ENCODE measurements around the gene HACD1. TPM values are rescaled to one million over a fixed set of nuclear protein-coding genes. Genes with fewer than 3 reads are reported as not detected.

Gene HACD1
- polyA plus RNA-seq, 1 donor from 2014 or later = 23.0 TPM

DNA sequence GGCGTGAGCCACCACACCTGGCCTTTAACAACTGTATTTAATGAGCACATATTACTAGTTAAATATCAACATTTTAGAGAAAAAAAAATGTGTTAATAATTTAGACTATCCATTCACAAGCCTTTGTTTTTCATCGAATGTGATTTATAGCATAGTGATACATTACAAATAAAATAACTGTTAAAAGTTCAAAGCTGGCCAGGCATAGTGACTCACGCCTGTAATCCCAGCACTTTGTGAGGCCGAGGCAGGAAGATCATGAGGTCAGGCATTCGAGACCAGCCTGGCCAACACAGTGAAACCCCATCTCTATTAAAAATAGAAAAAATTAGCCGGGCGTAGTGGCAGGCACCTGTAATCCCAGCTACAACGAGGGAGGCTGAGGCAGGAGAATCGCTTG, 72.7 kb downstream of the HACD1 start:
- Histone ChIP-seq H3K4me3 (ENCODE audit: low read length) (no peak overlapping the region), H3K4me2 (ENCODE audit: low read length) (no peak overlapping the region), H2AFZ (ENCODE audit: low read depth, low read length) (no peak overlapping the region), H3K36me3 (ENCODE audit: insufficient read depth, low read length) (no peaks in the 10 kb centered on the region), H3K27me3 (ENCODE audit: insufficient read depth, low read depth, low read length) (no peaks in the 10 kb centered on the region), H3K9me3 (ENCODE audit: low read length) (no peaks in the 10 kb centered on the region), H3K79me2 (replicated peaks; ENCODE audit: insufficient read depth, low read length) (no peaks in the 10 kb centered on the region), H3K27ac (ENCODE audit: low read length) (no peak overlapping the region), H3K9me2 (ENCODE audit: insufficient read depth, low read length) (no peaks in the 10 kb centered on the region), H3K9ac (ENCODE audit: low read length) (no peak overlapping the region), H3F3A (ENCODE audit: insufficient read depth, low read length, poor library complexity, severe bottlenecking) (no peaks in the 10 kb centered on the region), H4K20me1 (ENCODE audit: insufficient read depth) (no peaks in the 10 kb centered on the region)
- no peak for TF ChIP-seq SMC3 (conservative IDR thresholded peaks at IDR 0.05; ENCODE audit: poor library complexity)
- no peak for TF ChIP-seq EP300 (conservative IDR thresholded peaks at IDR 0.05; ENCODE audit: poor library complexity, severe bottlenecking)
- TF ChIP-seq POLR2AphosphoS5 (IDR thresholded peaks at IDR 0.05) = no peak
- no peak for TF ChIP-seq RAD21 (conservative IDR thresholded peaks at IDR 0.05)
- TF ChIP-seq CTCF (IDR thresholded peaks at IDR 0.05; ENCODE audit: poor library complexity, severe bottlenecking) = no peak
- TF ChIP-seq TAF1 (IDR thresholded peaks at IDR 0.05; ENCODE audit: low read depth) = no peak
- TF ChIP-seq REST (IDR thresholded peaks at IDR 0.05; ENCODE audit: borderline replicate concordance) = no peak
- no peak for TF ChIP-seq EZH2 (IDR thresholded peaks at IDR 0.05; ENCODE audit: borderline replicate concordance, insufficient read depth, low read length, poor library complexity, severe bottlenecking)
- no peak for TF ChIP-seq MXI1 (conservative IDR thresholded peaks at IDR 0.05; ENCODE audit: poor library complexity, severe bottlenecking)

Small RNA genes lying within 50 kb of the gene (small RNA-seq; reads per million reads assigned to genes)
- 0 reads per million in 3 experiments for gene AC069542.2

Other genes with a start within 250 kb of the HACD1 start
- gene ST8SIA6, start 162.8 kb downstream of the HACD1 start, polyA plus RNA-seq = 0.20 and 0.41 TPM in 2 replicates
- 32.4 and 33.0 TPM in 2 replicates for gene STAM, start 26.8 kb upstream of the HACD1 start, polyA plus RNA-seq
- gene TMEM236, start 134.8 kb upstream of the HACD1 start, polyA plus RNA-seq = 0.10 TPM in 1 of 2 replicates, not detected in the other
- 0.12 TPM in 1 of 2 replicates, not detected in the other for gene MRC1, start 192.0 kb upstream of the HACD1 start, polyA plus RNA-seq